ENCODE data around the gene SRP72. TPM values are rescaled to one million over a fixed set of nuclear protein-coding genes. Genes with fewer than 3 reads are reported as not detected.

Gene SRP72
- polyA plus RNA-seq, 1 experiment: 118 TPM

DNA sequence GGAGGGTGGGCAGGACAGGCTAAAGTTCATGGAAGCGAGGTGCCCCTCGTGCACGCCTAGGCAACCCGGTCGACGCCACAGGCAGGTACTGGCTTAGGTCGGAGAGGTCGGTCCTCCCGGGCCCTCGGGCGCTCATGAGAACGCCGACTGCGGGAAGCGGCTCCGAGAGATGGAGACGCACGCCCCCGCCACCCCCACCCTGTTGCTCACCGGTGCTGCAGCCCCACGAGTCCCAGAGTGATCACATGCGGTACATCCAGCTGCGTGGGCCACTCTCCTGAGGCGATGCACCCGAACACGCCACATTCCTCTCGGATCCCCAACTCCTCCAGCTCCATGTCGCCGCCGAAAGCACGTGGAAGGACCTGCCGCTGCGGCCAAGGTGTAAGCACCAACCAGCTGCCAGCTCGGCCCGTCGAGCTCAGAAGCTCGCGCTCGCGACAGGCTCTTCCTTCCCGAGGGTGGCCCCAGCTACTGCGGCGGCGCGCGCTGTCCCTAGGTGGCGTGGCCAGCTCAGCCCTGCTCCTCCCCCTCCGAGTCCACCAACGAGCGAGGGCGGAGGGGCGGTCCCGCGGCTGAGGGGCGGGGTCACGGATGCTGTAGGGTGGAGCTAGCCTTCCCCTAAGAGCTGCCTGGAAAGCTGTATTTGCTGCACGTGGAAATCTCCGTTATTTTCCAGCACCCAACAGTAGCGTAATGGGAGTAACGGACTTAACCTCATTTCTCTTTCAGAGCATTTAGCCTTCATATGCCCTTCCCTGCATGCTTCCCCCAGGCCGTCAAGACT lies 32.1 kb upstream of the SRP72 start, which contains the start of gene PPAT:
Gene PPAT, minus strand, starts transcription at position 476 of the 787 bp plus-strand sequence. Its CDS starts 138 bp downstream, at position 338.
- H3K27me3 ChIP-seq (ENCODE audit: control insufficient read depth, insufficient read depth, low read length): no peaks in the 10 kb centered on the region
- H3K36me3 ChIP-seq (ENCODE audit: control insufficient read depth, insufficient read depth, low read length): no peaks in the 10 kb centered on the region
- CTCF ChIA-PET: interaction anchor here (0.6 to 3.2 kb wide), 9 partner anchors 9 to 487 kb away, joined by 3 to 31 read pairs (median 4); partner anchors contain the start of genes AASDH and CEP135

DNA sequence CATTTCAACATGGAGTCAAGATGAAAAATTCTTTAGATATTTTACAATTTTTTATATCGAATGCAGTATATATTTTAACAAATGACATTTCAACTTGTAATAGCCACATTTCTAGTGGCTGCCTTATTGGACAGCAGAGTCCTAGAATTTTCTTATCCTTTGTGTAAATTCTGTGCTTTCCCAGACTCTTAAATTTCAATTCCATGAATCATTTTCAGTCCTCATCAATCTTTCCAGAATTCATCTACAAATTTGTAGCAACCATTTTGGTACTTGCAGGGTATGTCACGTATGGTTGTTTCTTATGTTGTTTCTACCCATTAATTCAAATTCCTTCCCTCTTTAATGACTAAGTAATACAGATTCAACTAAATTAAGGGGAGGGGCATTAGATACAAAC lies 28.7 kb upstream of the SRP72 start:
- ChIA-PET CTCF (interaction anchor here (0.6 kb wide), 2 partner anchors 60 to 667 kb away, joined by 3 read pairs; no protein-coding TSS in a partner anchor), POLR2A (no interaction called here)
- no peak for DNase-seq (ENCODE audit: low read depth)

More for the DNA sequence above, 32.1 kb upstream of the SRP72 start, which contains the start of gene PPAT:
- POLR2A ChIA-PET: interaction anchor here (0.5 to 1.0 kb wide), 4 partner anchors 21 to 1204 kb away, joined by 3 read pairs; partner anchors contain the start of gene AASDH
- TF ChIP-seq, protein P1, sequence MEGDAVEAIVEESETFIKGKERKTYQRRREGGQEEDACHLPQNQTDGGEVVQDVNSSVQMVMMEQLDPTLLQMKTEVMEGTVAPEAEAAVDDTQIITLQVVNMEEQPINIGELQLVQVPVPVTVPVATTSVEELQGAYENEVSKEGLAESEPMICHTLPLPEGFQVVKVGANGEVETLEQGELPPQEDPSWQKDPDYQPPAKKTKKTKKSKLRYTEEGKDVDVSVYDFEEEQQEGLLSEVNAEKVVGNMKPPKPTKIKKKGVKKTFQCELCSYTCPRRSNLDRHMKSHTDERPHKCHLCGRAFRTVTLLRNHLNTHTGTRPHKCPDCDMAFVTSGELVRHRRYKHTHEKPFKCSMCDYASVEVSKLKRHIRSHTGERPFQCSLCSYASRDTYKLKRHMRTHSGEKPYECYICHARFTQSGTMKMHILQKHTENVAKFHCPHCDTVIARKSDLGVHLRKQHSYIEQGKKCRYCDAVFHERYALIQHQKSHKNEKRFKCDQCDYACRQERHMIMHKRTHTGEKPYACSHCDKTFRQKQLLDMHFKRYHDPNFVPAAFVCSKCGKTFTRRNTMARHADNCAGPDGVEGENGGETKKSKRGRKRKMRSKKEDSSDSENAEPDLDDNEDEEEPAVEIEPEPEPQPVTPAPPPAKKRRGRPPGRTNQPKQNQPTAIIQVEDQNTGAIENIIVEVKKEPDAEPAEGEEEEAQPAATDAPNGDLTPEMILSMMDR (IDR thresholded peaks at IDR 0.05; ENCODE audit: insufficient read depth, low read depth, low read length): peak; percentile 45
- DNase-seq (ENCODE audit: low read depth): peak; percentile 76
- peak within 1 kb of the TSS; percentile 65 for H3K4me3 ChIP-seq (ENCODE audit: low read depth, low read length)

DNA sequence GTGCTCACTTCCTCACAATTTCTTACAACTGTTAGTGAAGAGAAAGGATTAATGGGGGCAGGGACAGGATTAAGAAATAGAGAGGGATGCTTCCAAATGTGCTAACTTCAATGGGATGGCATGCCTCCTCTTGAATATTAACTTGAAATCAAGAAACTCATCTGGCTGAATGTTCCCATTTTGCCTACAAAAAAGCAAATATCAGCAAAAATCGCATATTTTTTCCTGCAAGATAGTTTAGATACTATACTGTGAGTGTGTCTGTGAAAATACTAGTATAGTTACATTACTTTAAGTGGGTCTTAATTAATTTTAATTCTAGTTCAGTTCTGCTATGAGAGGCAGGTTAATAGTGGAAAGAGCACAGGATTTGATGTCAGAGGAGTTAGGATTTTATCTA lies 26.4 kb upstream of the SRP72 start:
- CTCF ChIA-PET: no interaction called here
- POLR2A ChIA-PET: no interaction called here
- H3K4me3 ChIP-seq (ENCODE audit: low read depth, low read length): no peak overlapping the region
- H3K36me3 ChIP-seq (ENCODE audit: control insufficient read depth, insufficient read depth, low read length): no peaks in the 10 kb centered on the region
- TF ChIP-seq, protein P1 (IDR thresholded peaks at IDR 0.05; ENCODE audit: insufficient read depth, low read depth, low read length): no peak
- H3K27me3 ChIP-seq (ENCODE audit: control insufficient read depth, insufficient read depth, low read length): no peaks in the 10 kb centered on the region
- DNase-seq (ENCODE audit: low read depth): no peak

More for the DNA sequence above, 28.7 kb upstream of the SRP72 start:
- H3K4me3 ChIP-seq (ENCODE audit: low read depth, low read length): no peak overlapping the region
- H3K36me3 ChIP-seq (ENCODE audit: control insufficient read depth, insufficient read depth, low read length): no peaks in the 10 kb centered on the region
- no peaks in the 10 kb centered on the region for H3K27me3 ChIP-seq (ENCODE audit: control insufficient read depth, insufficient read depth, low read length)
- TF ChIP-seq, protein P1 (IDR thresholded peaks at IDR 0.05; ENCODE audit: insufficient read depth, low read depth, low read length): no peak

DNA sequence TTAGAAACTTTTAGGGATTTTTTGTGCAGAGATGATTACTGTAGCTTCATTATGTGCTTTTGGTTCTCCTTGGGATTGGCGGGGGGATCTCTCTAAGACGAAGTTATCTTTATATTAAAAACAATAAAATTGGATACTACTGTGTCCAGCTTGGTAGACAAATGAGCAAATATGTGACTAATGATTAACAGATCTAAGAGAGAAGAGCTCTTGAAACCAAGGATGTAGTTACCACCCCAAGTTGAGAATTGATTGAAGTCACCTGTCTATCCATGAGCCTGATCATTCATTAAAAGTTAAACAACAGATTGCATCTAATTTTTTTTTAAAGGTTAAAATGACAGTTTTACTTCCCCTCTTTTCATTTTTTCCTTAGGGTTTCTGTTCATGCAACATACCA lies 22.7 kb upstream of the SRP72 start:
- ChIA-PET CTCF (interaction anchor here (0.7 kb wide), 1 partner anchor 9 kb away, joined by 4 read pairs; the partner anchor contains the start of genes PAICS and PPAT), POLR2A (interaction anchor here (0.6 kb wide), 1 partner anchor 15 kb away, joined by 13 read pairs; no protein-coding TSS in a partner anchor)
- Histone ChIP-seq H3K36me3 (ENCODE audit: control insufficient read depth, insufficient read depth, low read length) (no peaks in the 10 kb centered on the region), H3K27me3 (ENCODE audit: control insufficient read depth, insufficient read depth, low read length) (no peaks in the 10 kb centered on the region), H3K4me3 (ENCODE audit: low read depth, low read length) (no peak overlapping the region)
- TF ChIP-seq, protein P1 (IDR thresholded peaks at IDR 0.05; ENCODE audit: insufficient read depth, low read depth, low read length): no peak
- no peak for DNase-seq (ENCODE audit: low read depth)

DNA sequence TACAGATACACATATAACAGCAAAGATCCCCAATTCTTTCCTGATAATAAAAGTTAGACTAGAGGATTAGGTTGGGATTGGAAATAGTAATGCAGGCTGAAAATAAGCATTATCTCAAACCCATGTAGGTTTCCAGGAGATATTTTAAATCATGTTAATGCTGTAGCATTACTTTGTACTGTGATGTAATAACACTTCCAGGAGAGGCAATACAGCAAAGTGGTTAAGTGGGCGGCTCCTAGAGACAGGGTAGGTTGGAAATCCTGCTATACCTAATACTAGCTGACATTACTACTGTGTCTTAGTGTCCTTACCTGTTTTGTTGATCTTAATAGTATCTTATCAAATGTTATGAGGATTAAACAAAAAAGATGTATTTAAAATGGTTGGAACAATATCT lies 21.7 kb upstream of the SRP72 start:
- H3K27me3 ChIP-seq (ENCODE audit: control insufficient read depth, insufficient read depth, low read length): no peaks in the 10 kb centered on the region
- H3K36me3 ChIP-seq (ENCODE audit: control insufficient read depth, insufficient read depth, low read length): no peaks in the 10 kb centered on the region
- CTCF ChIA-PET: interaction anchor here (1.0 kb wide), 1 partner anchor 10 kb away, joined by 5 read pairs; the partner anchor contains the start of gene PPAT
- no peak overlapping the region for H3K4me3 ChIP-seq (ENCODE audit: low read depth, low read length)
- POLR2A ChIA-PET: no interaction called here
- TF ChIP-seq, protein P1 (IDR thresholded peaks at IDR 0.05; ENCODE audit: insufficient read depth, low read depth, low read length): no peak
- no peak for DNase-seq (ENCODE audit: low read depth)

Measured in BJ (cell line).